Coronary artery (tissue), 2 donors: ENCODE results near the gene CYSRT1.
"Not testable (repeated sequence)": the region's sequence is repeated elsewhere in the genome, so short reads cannot be mapped to it uniquely, and the experiment has no call there.

Experiments used
- DNase-seq: peaks from one replicate; pipeline ENCODE4 v3.0.0-alpha.2; 2017; ENCODE audit warnings: low spot score
- H3K27ac ChIP-seq, 2 donors: fragments of 200-600 bp; sonication (generic); one replicate each; pipeline ENCODE4 v1.5.1; 2016 to 2019
- H3K4me3 ChIP-seq: fragments of 200-600 bp; sonication (generic); 2 replicates; pipeline ENCODE4 v1.5.1; 2016; ENCODE audit warnings: mild to moderate bottlenecking, moderate library complexity
- CTCF ChIP-seq: fragments of 200-600 bp; sonication (generic); IDR thresholded peaks from one replicate; pipeline ENCODE4 v1.5.1; 2019; ENCODE audit warnings: antibody characterized with exemption

CYSRT1 gene

GRCh38 chr9:137234055-137234697 is 9.2 kb downstream of the CYSRT1 start:
- no peak for TF ChIP-seq CTCF
- Histone ChIP-seq H3K4me3 (no peak overlapping the region), H3K27ac (no peak overlapping the region)
- DNase-seq: no peak

- TF ChIP-seq CTCF: no peak
- H3K4me3 ChIP-seq: no peak overlapping the region
- DNase-seq: no peak
These were observed 9.9 kb downstream of the CYSRT1 start for GRCh38 chr9:137234758-137235423.

GRCh38 chr9:137235424-137236237 is 10.7 kb downstream of the CYSRT1 start:
- Histone ChIP-seq H3K4me3 (peak overlapping the region; percentile 51), H3K27ac (no peak overlapping the region)
- TF ChIP-seq CTCF: no peak
- DNase-seq: no peak

More at GRCh38 chr9:137234758-137235423, 9.9 kb downstream of the CYSRT1 start:
- no peak overlapping the region for H3K27ac ChIP-seq

- peak; percentile 99 for TF ChIP-seq CTCF
- Histone ChIP-seq H3K27ac (no peak overlapping the region), H3K4me3 (peak overlapping the region; percentile 51)
- DNase-seq: peak; percentile 86
These were observed 11.4 kb downstream of the CYSRT1 start for GRCh38 chr9:137236238-137236935.

GRCh38 chr9:137236936-137237421 is 12.0 kb downstream of the CYSRT1 start:
- TF ChIP-seq CTCF: no peak
- no peak for DNase-seq
- H3K27ac ChIP-seq: no peak overlapping the region
- H3K4me3 ChIP-seq: peak overlapping the region; percentile 51

- TF ChIP-seq CTCF: no peak
- no peak overlapping the region for H3K27ac ChIP-seq
- no peak for DNase-seq
- H3K4me3 ChIP-seq: no peak overlapping the region
These were observed 13.1 kb downstream of the CYSRT1 start for GRCh38 chr9:137237759-137238726.

GRCh38 chr9:137239541-137240200 is 14.7 kb downstream of the CYSRT1 start:
- Histone ChIP-seq H3K27ac (peak overlapping the region; percentile 81 to 100), H3K4me3 (peak overlapping the region; percentile 84)
- not testable (repeated sequence) for DNase-seq
